Cardiac muscle cell (in vitro differentiated cells and primary cell): ENCODE results near the gene OTOF. TPM values are rescaled to one million over a fixed set of nuclear protein-coding genes. Genes with fewer than 3 reads are reported as not detected.

Experiments used
- DNase-seq, 2 donors: peaks; one replicate each; pipeline versions ENCODE4 v3.0.0 to v3.0.0-alpha.2; 2010 to 2017; ENCODE audit warnings: low read depth in 1 of 2, low spot score in 1 of 2
- H3K27ac ChIP-seq: fragments of 200-600 bp; sonication (generic); 2 replicates; pipeline ENCODE4 v1.5.1; 2016
- H3K27me3 ChIP-seq: fragments of 200-600 bp; sonication (generic); 2 replicates; pipeline ENCODE4 v1.6.0; 2016; ENCODE audit warnings: control low read depth
- H3K36me3 ChIP-seq: fragments of 200-600 bp; sonication (generic); 2 replicates; pipeline ENCODE4 v1.5.1; 2016; ENCODE audit warnings: control low read depth
- H3K4me1 ChIP-seq: fragments of 200-600 bp; sonication (generic); 2 replicates; pipeline ENCODE4 v1.8.1; 2017; ENCODE audit warnings: low read depth, mild to moderate bottlenecking, mixed run types
- H3K4me3 ChIP-seq: fragments of 200-600 bp; sonication (generic); 2 replicates; pipeline ENCODE4 v1.5.1; 2016; ENCODE audit warnings: mild to moderate bottlenecking
- H3K9me3 ChIP-seq: fragments of 200-600 bp; sonication (generic); 2 replicates; pipeline ENCODE4 v1.5.1; 2017; ENCODE audit warnings: low read depth, mild to moderate bottlenecking, control low read depth
- polyA plus RNA-seq: library from polyadenylated mRNA; unstranded; fragments of >200 nt; fragmentation: Nextera tagmentation; extraction: Ambion mirVana; gene quantifications from 2 replicates; pipeline ENCODE4 v1.2.1, GENCODE V29; 2016
- total RNA-seq: library from RNA; depleted of rRNA; stranded (reverse); fragments of >200 nt; gene quantifications from 2 replicates; pipeline ENCODE4 v1.2.3, GENCODE V29; 2016
- TF ChIP-seq, protein P1 (sequence below): IDR thresholded peaks from 2 replicates; pipeline ENCODE4 v1.5.1; 2012; ENCODE audit warnings: low read depth, mild to moderate bottlenecking, low read length

Gene OTOF
- total and polyA plus RNA-seq, 2 experiments from 2014 or later, result not detected

DNA sequence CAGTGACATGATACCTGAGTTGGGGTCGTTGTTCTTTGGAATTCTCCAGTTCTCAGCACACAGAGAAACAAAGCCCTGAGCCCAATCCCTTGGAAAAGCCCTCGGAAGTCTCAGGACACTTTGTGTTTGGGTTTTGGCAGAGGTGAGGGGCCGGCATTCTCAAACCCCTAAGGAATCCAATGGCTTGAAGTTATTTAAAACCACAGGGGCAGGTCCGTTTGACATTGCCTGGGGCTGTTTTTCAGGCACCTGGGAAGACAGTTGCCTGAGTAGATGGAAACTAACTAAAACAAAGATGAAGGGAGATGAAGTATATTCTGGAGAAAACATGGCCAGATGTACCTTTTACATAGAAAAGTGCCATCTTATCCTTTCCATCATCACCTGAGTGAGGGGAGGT lies 22.5 kb upstream of the OTOF start:
- DNase-seq, result no peak
- no peaks in the 10 kb centered on the region for H3K36me3 ChIP-seq
- H3K27me3 ChIP-seq, result peaks cover 17% of the 10 kb centered on the region
- H3K27ac ChIP-seq, result no peak overlapping the region
- H3K4me3 ChIP-seq, result no peak overlapping the region
- TF ChIP-seq, protein P1, sequence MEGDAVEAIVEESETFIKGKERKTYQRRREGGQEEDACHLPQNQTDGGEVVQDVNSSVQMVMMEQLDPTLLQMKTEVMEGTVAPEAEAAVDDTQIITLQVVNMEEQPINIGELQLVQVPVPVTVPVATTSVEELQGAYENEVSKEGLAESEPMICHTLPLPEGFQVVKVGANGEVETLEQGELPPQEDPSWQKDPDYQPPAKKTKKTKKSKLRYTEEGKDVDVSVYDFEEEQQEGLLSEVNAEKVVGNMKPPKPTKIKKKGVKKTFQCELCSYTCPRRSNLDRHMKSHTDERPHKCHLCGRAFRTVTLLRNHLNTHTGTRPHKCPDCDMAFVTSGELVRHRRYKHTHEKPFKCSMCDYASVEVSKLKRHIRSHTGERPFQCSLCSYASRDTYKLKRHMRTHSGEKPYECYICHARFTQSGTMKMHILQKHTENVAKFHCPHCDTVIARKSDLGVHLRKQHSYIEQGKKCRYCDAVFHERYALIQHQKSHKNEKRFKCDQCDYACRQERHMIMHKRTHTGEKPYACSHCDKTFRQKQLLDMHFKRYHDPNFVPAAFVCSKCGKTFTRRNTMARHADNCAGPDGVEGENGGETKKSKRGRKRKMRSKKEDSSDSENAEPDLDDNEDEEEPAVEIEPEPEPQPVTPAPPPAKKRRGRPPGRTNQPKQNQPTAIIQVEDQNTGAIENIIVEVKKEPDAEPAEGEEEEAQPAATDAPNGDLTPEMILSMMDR, result no peak
- H3K4me1 ChIP-seq, result no peaks in the 10 kb centered on the region
- H3K9me3 ChIP-seq, result no peaks in the 10 kb centered on the region

DNA sequence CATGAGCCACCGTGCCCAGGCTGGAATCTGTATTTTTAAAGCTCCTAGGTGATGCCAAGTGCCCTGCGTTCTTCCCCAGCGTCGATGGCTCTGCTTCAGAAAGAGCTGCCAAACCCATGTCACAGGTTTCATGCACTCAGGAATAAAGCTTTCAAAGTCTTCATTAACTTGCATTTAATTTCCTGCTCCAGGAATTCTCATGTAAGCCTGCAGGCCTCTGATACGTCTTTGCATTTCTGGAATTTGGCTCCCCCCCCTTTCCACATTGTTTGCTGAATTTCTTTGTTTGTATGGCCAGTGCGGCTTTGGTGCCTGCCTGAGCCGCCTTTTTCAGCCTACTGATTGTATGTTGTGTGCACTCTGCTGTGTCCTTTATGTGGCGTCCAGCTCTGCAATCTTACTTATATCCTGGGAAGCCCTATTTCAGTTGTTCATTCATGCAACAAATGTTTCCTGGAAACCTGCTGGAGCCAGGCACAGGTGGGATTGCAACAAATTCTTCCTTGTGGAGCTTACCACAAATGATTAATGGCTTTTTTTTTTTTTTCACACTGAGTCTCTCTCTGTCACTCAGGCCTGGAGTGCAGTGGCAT lies 17.9 kb upstream of the OTOF start:
- no peak overlapping the region for H3K27ac ChIP-seq
- peaks cover 3% of the 10 kb centered on the region for H3K27me3 ChIP-seq
- H3K4me3 ChIP-seq, result no peak overlapping the region
- DNase-seq, result no peak
- H3K4me1 ChIP-seq, result no peaks in the 10 kb centered on the region
- TF ChIP-seq, protein P1, result no peak
- no peaks in the 10 kb centered on the region for H3K36me3 ChIP-seq
- no peaks in the 10 kb centered on the region for H3K9me3 ChIP-seq

DNA sequence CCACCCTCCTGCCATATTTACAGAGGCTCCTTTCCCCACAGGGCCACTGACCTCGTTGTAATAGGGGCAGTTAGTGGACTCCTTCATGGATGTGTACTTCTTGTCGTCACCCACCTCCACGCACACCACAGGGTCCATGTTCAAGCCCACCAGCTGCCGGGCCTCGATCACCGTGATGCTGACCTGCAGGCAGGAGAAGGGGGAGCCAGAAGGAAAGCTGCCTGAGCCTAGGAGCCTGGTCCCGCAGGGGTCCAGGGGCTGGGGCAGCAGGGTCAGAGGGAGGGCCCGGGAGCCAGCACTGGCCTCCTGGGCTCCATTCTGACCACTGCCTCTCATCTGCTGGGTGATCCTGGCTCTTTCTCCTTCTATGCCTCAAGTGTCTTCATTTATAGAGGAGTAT lies 17.0 kb upstream of the OTOF start:
- Histone ChIP-seq H3K36me3 (no peaks in the 10 kb centered on the region), H3K27ac (no peak overlapping the region), H3K4me3 (no peak overlapping the region), H3K9me3 (no peaks in the 10 kb centered on the region), H3K27me3 (peaks cover 3% of the 10 kb centered on the region), H3K4me1 (no peaks in the 10 kb centered on the region)
- TF ChIP-seq, protein P1, result no peak
- DNase-seq, result no peak

- H3K4me3 ChIP-seq, result no peak overlapping the region
- DNase-seq, result no peak
- TF ChIP-seq, protein P1, result no peak
- no peaks in the 10 kb centered on the region for H3K9me3 ChIP-seq
- peaks cover 3% of the 10 kb centered on the region for H3K27me3 ChIP-seq
- H3K27ac ChIP-seq, result no peak overlapping the region
- H3K4me1 ChIP-seq, result no peaks in the 10 kb centered on the region
- no peaks in the 10 kb centered on the region for H3K36me3 ChIP-seq
Observed at GRCh38 chr2:26494199-26494598, 16.3 kb upstream of the OTOF start.

- H3K4me1 ChIP-seq, result no peaks in the 10 kb centered on the region
- DNase-seq, result no peak
- H3K4me3 ChIP-seq, result no peak overlapping the region
- TF ChIP-seq, protein P1, result no peak
- H3K36me3 ChIP-seq, result no peaks in the 10 kb centered on the region
- no peak overlapping the region for H3K27ac ChIP-seq
- no peaks in the 10 kb centered on the region for H3K9me3 ChIP-seq
- H3K27me3 ChIP-seq, result peaks cover 3% of the 10 kb centered on the region
Observed at GRCh38 chr2:26493566-26493965, 15.6 kb upstream of the OTOF start.
